SK-MEL-5 (cell line): ENCODE data around the gene LRIG2. TPM values are rescaled to one million over a fixed set of nuclear protein-coding genes. Genes with fewer than 3 reads are reported as not detected.
"Not testable (repeated sequence)": the region's sequence is repeated elsewhere in the genome, so short reads cannot be mapped to it uniquely, and the experiment has no call there.

ENCODE experiments used
- DNase-seq: peaks from one replicate; pipeline ENCODE4 v3.0.0-alpha.2; 2016; ENCODE audit warnings: low read depth, low spot score
- in situ Hi-C: cut with HindIII; loops from 2 replicates; pipeline ENCODE4 v1.10.0; 2016; ENCODE audit warnings: low sequenced_read_pairs, high pct_unique_total_duplicates, low pct_unique_long_range_greater_than_20kb
- total RNA-seq: library from RNA; depleted of rRNA; stranded (reverse); fragments of >200 nt; shearing (Covaris generic); gene quantifications from 2 replicates; pipeline ENCODE4 v1.2.3, GENCODE V29; 2014

The LRIG2 gene
- total RNA-seq, 1 experiment from 2014 or later: 8.7 TPM

GRCh38 chr1:113140588-113141446, 67.8 kb downstream of the LRIG2 start:
- in situ Hi-C loops: no loop called here
- peak; percentile 69 for DNase-seq

GRCh38 chr1:113141650-113142473, 68.9 kb downstream of the LRIG2 start:
- no peak for DNase-seq
- in situ Hi-C loops: no loop called here

GRCh38 chr1:113142791-113143190, 69.8 kb downstream of the LRIG2 start:
- in situ Hi-C loops: no loop called here

GRCh38 chr1:113146242-113147072, 73.5 kb downstream of the LRIG2 start:
- in situ Hi-C loops: no loop called here
- no peak for DNase-seq

More at GRCh38 chr1:113142791-113143190, 69.8 kb downstream of the LRIG2 start:
- no peak for DNase-seq

GRCh38 chr1:113147073-113147625, 74.2 kb downstream of the LRIG2 start:
- DNase-seq: no peak
- in situ Hi-C loops: no loop called here

GRCh38 chr1:113147826-113148225, 74.8 kb downstream of the LRIG2 start:
- in situ Hi-C loops: no loop called here
- no peak for DNase-seq

- DNase-seq, in situ Hi-C loops: not testable (repeated sequence)
Measured at GRCh38 chr1:113150494-113150893, 77.5 kb downstream of the LRIG2 start.

- peak; percentile 8 for DNase-seq
- in situ Hi-C loops: no loop called here
Measured at GRCh38 chr1:113153116-113153803, 80.3 kb downstream of the LRIG2 start.

- in situ Hi-C loops: no loop called here
- DNase-seq: no peak
Measured at GRCh38 chr1:113156368-113156767, 83.4 kb downstream of the LRIG2 start.

GRCh38 chr1:113158743-113159142, 85.7 kb downstream of the LRIG2 start:
- in situ Hi-C loops, DNase-seq: not testable (repeated sequence)

- no peak for DNase-seq
- in situ Hi-C loops: no loop called here
Measured at GRCh38 chr1:113166473-113166872, 93.5 kb downstream of the LRIG2 start.

GRCh38 chr1:113168946-113169345, 95.9 kb downstream of the LRIG2 start:
- DNase-seq: no peak
- in situ Hi-C loops: no loop called here

- in situ Hi-C loops: no loop called here
- no peak for DNase-seq
Measured at GRCh38 chr1:113169591-113169990, 96.6 kb downstream of the LRIG2 start.

- DNase-seq: no peak
- in situ Hi-C loops: no loop called here
Measured at GRCh38 chr1:113170519-113170918, 97.5 kb downstream of the LRIG2 start.

- in situ Hi-C loops: no loop called here
- DNase-seq: no peak
Measured at GRCh38 chr1:113178106-113178505, 105.1 kb downstream of the LRIG2 start.

- in situ Hi-C loops: no loop called here
- DNase-seq: peak; percentile 4
Measured at GRCh38 chr1:113178522-113178921, 105.5 kb downstream of the LRIG2 start.
